ENCODE measurements around the gene AGAP2. TPM values are rescaled to one million over a fixed set of nuclear protein-coding genes. Genes with fewer than 3 reads are reported as not detected.

AGAP2 gene
- total and polyA plus RNA-seq, 9 of the 15 experiments (the other 6 are each of a cell fraction or from before 2014, with no cell fraction given): 0.04 to 0.77 (median 0.28) TPM; not detected in 1

DNA sequence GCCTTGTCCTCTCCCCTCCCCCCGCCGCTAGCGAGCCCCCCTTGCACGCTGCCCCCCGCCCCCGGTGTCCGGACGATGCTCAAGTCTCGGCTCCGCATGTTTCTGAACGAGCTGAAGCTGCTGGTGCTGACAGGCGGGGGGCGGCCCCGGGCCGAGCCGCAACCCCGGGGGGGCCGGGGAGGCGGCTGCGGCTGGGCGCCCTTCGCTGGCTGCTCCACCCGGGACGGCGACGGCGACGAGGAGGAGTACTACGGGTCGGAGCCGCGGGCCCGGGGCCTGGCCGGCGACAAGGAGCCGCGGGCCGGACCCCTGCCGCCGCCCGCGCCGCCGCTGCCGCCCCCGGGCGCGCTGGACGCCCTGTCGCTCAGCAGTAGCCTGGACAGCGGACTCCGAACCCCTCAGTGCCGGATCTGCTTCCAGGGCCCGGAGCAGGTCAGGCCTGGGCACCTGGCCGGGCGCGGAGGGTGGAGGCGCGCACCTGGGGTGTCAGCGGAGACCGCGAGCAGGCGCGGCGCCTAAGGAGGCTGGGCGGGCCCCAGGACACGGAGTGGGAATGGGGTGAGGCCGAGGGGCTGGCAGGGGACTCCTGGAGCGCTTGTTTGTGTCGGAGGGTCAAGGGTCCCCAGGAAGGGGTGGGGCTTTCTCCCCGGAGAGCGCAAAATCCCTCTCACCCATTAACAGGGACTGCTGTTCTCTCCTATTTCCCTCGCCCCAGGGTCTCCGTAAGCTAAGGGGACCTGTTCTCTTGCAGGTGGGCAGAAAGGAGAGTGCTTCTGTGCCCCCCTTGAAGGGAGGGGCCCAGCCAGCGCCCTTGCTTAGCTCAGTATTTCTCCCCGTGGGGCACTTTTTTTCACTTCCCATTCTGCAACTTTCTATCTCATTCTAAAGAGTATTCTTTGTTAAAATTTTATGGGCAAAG is 17.2 kb upstream of the AGAP2 start (continued):
- TF ChIP-seq, protein P1, sequence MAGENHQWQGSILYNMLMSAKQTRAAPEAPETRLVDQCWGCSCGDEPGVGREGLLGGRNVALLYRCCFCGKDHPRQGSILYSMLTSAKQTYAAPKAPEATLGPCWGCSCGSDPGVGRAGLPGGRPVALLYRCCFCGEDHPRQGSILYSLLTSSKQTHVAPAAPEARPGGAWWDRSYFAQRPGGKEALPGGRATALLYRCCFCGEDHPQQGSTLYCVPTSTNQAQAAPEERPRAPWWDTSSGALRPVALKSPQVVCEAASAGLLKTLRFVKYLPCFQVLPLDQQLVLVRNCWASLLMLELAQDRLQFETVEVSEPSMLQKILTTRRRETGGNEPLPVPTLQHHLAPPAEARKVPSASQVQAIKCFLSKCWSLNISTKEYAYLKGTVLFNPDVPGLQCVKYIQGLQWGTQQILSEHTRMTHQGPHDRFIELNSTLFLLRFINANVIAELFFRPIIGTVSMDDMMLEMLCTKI (IDR thresholded peaks at IDR 0.05; ENCODE audit: partially characterized antibody): no peak
- TF ChIP-seq, protein P2, sequence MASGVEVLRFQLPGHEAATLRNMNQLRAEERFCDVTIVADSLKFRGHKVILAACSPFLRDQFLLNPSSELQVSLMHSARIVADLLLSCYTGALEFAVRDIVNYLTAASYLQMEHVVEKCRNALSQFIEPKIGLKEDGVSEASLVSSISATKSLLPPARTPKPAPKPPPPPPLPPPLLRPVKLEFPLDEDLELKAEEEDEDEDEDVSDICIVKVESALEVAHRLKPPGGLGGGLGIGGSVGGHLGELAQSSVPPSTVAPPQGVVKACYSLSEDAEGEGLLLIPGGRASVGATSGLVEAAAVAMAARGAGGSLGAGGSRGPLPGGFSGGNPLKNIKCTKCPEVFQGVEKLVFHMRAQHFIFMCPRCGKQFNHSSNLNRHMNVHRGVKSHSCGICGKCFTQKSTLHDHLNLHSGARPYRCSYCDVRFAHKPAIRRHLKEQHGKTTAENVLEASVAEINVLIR (CRISPR knock-in tag; IDR thresholded peaks at IDR 0.05): no peak
- TF ChIP-seq, protein P3, sequence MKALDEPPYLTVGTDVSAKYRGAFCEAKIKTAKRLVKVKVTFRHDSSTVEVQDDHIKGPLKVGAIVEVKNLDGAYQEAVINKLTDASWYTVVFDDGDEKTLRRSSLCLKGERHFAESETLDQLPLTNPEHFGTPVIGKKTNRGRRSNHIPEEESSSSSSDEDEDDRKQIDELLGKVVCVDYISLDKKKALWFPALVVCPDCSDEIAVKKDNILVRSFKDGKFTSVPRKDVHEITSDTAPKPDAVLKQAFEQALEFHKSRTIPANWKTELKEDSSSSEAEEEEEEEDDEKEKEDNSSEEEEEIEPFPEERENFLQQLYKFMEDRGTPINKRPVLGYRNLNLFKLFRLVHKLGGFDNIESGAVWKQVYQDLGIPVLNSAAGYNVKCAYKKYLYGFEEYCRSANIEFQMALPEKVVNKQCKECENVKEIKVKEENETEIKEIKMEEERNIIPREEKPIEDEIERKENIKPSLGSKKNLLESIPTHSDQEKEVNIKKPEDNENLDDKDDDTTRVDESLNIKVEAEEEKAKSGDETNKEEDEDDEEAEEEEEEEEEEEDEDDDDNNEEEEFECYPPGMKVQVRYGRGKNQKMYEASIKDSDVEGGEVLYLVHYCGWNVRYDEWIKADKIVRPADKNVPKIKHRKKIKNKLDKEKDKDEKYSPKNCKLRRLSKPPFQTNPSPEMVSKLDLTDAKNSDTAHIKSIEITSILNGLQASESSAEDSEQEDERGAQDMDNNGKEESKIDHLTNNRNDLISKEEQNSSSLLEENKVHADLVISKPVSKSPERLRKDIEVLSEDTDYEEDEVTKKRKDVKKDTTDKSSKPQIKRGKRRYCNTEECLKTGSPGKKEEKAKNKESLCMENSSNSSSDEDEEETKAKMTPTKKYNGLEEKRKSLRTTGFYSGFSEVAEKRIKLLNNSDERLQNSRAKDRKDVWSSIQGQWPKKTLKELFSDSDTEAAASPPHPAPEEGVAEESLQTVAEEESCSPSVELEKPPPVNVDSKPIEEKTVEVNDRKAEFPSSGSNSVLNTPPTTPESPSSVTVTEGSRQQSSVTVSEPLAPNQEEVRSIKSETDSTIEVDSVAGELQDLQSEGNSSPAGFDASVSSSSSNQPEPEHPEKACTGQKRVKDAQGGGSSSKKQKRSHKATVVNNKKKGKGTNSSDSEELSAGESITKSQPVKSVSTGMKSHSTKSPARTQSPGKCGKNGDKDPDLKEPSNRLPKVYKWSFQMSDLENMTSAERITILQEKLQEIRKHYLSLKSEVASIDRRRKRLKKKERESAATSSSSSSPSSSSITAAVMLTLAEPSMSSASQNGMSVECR (CRISPR knock-in tag; IDR thresholded peaks at IDR 0.05): no peak
- TF ChIP-seq CXXC5 (CRISPR knock-in tag; IDR thresholded peaks at IDR 0.05): peak; percentile 48
- TF ChIP-seq CTCF (IDR thresholded peaks at IDR 0.05 in 2 of 3, conservative IDR thresholded peaks at IDR 0.05 in 1 of 3; ENCODE audit: insufficient read depth in 2 of 3, low read depth in 1 of 3, low read length in 3 of 3): no peak
- no peak for TF ChIP-seq THAP7 (CRISPR knock-in tag; IDR thresholded peaks at IDR 0.05)
- TF ChIP-seq, protein P4, sequence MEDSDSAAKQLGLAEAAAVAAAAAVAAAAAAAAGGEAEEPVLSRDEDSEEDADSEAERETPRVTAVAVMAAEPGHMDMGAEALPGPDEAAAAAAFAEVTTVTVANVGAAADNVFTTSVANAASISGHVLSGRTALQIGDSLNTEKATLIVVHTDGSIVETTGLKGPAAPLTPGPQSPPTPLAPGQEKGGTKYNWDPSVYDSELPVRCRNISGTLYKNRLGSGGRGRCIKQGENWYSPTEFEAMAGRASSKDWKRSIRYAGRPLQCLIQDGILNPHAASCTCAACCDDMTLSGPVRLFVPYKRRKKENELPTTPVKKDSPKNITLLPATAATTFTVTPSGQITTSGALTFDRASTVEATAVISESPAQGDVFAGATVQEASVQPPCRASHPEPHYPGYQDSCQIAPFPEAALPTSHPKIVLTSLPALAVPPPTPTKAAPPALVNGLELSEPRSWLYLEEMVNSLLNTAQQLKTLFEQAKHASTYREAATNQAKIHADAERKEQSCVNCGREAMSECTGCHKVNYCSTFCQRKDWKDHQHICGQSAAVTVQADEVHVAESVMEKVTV (CRISPR knock-in tag; IDR thresholded peaks at IDR 0.05): no peak
- no peak for TF ChIP-seq RBM34 (IDR thresholded peaks at IDR 0.05; ENCODE audit: borderline replicate concordance, insufficient read depth, low read length)
- TF ChIP-seq E2F6 (IDR thresholded peaks at IDR 0.05; ENCODE audit: borderline replicate concordance in 1 of 2, extremely low read depth in 1 of 2, insufficient read depth in 1 of 2, insufficient read length in 1 of 2, low read depth in 1 of 2, low read length in 1 of 2, poor library complexity in 1 of 2, severe bottlenecking in 1 of 2): no peak
- TF ChIP-seq ZNF778 (CRISPR knock-in tag; IDR thresholded peaks at IDR 0.05): no peak
- no peak for TF ChIP-seq MAX (CRISPR knock-in tag; IDR thresholded peaks at IDR 0.05)
